Hepatocyte (in vitro differentiated cells): ENCODE measurements around the gene TANGO2. TPM values are rescaled to one million over a fixed set of nuclear protein-coding genes. Genes with fewer than 3 reads are reported as not detected.

Experiments
- DNase-seq: peaks from one replicate; pipeline ENCODE4 v3.0.0-alpha.2; 2016; ENCODE audit warnings: low spot score
- H2AFZ ChIP-seq: fragments of 200-600 bp; sonication (generic); 2 replicates; pipeline ENCODE4 v1.6.0; 2016; ENCODE audit warnings: antibody characterized with exemption, mild to moderate bottlenecking
- H3K27ac ChIP-seq: fragments of 200-600 bp; sonication (generic); 2 replicates; pipeline ENCODE4 v1.5.1; 2016; ENCODE audit warnings: mild to moderate bottlenecking
- H3K27me3 ChIP-seq: fragments of 200-600 bp; sonication (generic); 2 replicates; pipeline ENCODE4 v1.6.1; 2016
- H3K36me3 ChIP-seq: fragments of 200-600 bp; sonication (generic); replicated peaks from 2 replicates; pipeline ENCODE4 v1.5.1; 2016; ENCODE audit warnings: low read depth; ENCODE audit not compliant: insufficient read depth
- H3K4me1 ChIP-seq: fragments of 200-600 bp; sonication (generic); 2 replicates; pipeline ENCODE4 v1.5.1; 2016; ENCODE audit warnings: mild to moderate bottlenecking, moderate library complexity; ENCODE audit not compliant: insufficient read depth
- H3K4me2 ChIP-seq: fragments of 200-600 bp; sonication (generic); 2 replicates; pipeline ENCODE4 v1.6.0; 2016
- H3K4me3 ChIP-seq: fragments of 200-600 bp; sonication (generic); 2 replicates; pipeline ENCODE4 v1.5.1; 2016; ENCODE audit warnings: mild to moderate bottlenecking
- H3K79me2 ChIP-seq: fragments of 200-600 bp; sonication (generic); 2 replicates; pipeline ENCODE4 v1.6.0; 2017; ENCODE audit warnings: mild to moderate bottlenecking
- H3K9me2 ChIP-seq: fragments of 200-600 bp; sonication (generic); replicated peaks from 2 replicates; pipeline ENCODE4 v1.6.0; 2017; ENCODE audit warnings: mild to moderate bottlenecking; ENCODE audit not compliant: insufficient read depth
- H3K9me3 ChIP-seq: fragments of 200-600 bp; sonication (generic); 2 replicates; pipeline ENCODE4 v1.5.1; 2016; ENCODE audit warnings: low read depth, mild to moderate bottlenecking
- H4K20me1 ChIP-seq: fragments of 200-600 bp; sonication (generic); 2 replicates; pipeline ENCODE4 v1.6.0; 2016; ENCODE audit warnings: mild to moderate bottlenecking; ENCODE audit not compliant: insufficient read depth, poor library complexity, severe bottlenecking
- EZH2 ChIP-seq: fragments of 200-600 bp; sonication (generic); IDR thresholded peaks from 2 replicates; pipeline ENCODE4 v1.6.1; 2016; ENCODE audit warnings: antibody characterized with exemption, mild to moderate bottlenecking, borderline replicate concordance
- EZH2phosphoT487 ChIP-seq: fragments of 200-600 bp; sonication (generic); IDR thresholded peaks from one replicate; pipeline ENCODE4 v1.6.1; 2018; ENCODE audit warnings: antibody characterized with exemption, mild to moderate bottlenecking, low read depth, moderate library complexity; ENCODE audit not compliant: unreplicated experiment, severe bottlenecking
- WGBS: methylation state at CpG from one replicate; pipeline ENCODE4 v1.1.6; 2016; ENCODE audit warnings: low lambda C conversion rate; ENCODE audit errors: missing lambda C conversion rate; 5-methylcytosine and 5-hydroxymethylcytosine counted together
- polyA plus RNA-seq: library from polyadenylated mRNA; unstranded; fragments of >200 nt; fragmentation: Nextera tagmentation; extraction: Ambion mirVana; gene quantifications from 2 replicates; pipeline ENCODE4 v1.2.1, GENCODE V29; 2016
- total RNA-seq: library from RNA; depleted of rRNA; stranded (reverse); fragments of >200 nt; gene quantifications from 2 replicates; pipeline ENCODE4 v1.2.3, GENCODE V29; 2014
- TF ChIP-seq, protein P1 (sequence below): fragments of 200-600 bp; sonication (generic); IDR thresholded peaks from 2 replicates; pipeline ENCODE4 v1.5.1; 2016; ENCODE audit warnings: antibody characterized with exemption, mild to moderate bottlenecking; ENCODE audit not compliant: poor library complexity

TANGO2 gene
- total and polyA plus RNA-seq, 2 experiments from 2014 or later: 20.8 to 21.4 TPM

DNA sequence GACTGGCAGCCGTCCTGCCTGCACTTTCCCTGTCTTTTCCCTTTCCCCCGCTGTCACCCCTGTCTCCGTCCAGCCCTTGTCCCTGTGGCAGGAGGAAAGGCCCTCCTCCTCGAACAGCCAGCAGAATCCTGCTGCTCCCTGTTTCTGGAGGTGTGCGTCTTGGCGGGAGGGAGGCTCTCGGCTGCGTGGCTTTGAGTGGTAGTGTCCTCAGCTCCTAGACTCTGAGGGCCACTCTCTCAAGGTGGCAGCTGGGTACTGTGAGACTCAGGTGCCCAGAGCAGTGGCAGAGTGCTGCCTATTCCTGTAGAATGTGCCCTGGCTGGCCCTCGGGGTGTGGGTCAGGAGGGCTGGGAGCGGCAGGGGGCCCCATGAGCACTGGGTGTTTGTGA lies 85.9 kb downstream of the TANGO2 start:
- H3K79me2 ChIP-seq: peaks cover 6% of the 10 kb centered on the region
- 97% methylated on average over 10 of the region's 10 CpGs for WGBS
- H3K4me1 ChIP-seq: no peaks in the 10 kb centered on the region
- H3K36me3 ChIP-seq: no peaks in the 10 kb centered on the region
- H3K9me2 ChIP-seq: no peaks in the 10 kb centered on the region
- no peak overlapping the region for H2AFZ ChIP-seq
- no peak overlapping the region for H3K4me3 ChIP-seq
- H3K4me2 ChIP-seq: no peak overlapping the region
- no peaks in the 10 kb centered on the region for H4K20me1 ChIP-seq
- no peak overlapping the region for H3K27ac ChIP-seq
- TF ChIP-seq EZH2 (no peak), EZH2phosphoT487 (no peak)
- TF ChIP-seq, protein P1, sequence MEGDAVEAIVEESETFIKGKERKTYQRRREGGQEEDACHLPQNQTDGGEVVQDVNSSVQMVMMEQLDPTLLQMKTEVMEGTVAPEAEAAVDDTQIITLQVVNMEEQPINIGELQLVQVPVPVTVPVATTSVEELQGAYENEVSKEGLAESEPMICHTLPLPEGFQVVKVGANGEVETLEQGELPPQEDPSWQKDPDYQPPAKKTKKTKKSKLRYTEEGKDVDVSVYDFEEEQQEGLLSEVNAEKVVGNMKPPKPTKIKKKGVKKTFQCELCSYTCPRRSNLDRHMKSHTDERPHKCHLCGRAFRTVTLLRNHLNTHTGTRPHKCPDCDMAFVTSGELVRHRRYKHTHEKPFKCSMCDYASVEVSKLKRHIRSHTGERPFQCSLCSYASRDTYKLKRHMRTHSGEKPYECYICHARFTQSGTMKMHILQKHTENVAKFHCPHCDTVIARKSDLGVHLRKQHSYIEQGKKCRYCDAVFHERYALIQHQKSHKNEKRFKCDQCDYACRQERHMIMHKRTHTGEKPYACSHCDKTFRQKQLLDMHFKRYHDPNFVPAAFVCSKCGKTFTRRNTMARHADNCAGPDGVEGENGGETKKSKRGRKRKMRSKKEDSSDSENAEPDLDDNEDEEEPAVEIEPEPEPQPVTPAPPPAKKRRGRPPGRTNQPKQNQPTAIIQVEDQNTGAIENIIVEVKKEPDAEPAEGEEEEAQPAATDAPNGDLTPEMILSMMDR: no peak
- H3K27me3 ChIP-seq: no peaks in the 10 kb centered on the region
- no peaks in the 10 kb centered on the region for H3K9me3 ChIP-seq
- no peak for DNase-seq

GRCh38 chr22:20107471-20107901 lies 86.6 kb downstream of the TANGO2 start:
- TF ChIP-seq, protein P1: no peak
- TF ChIP-seq EZH2 (no peak), EZH2phosphoT487 (no peak)
- DNase-seq: no peak
- H4K20me1 ChIP-seq: no peaks in the 10 kb centered on the region
- no peak overlapping the region for H3K4me2 ChIP-seq
- no peaks in the 10 kb centered on the region for H3K4me1 ChIP-seq
- H3K27ac ChIP-seq: no peak overlapping the region
- H3K9me3 ChIP-seq: no peaks in the 10 kb centered on the region
- H3K27me3 ChIP-seq: no peaks in the 10 kb centered on the region
- no peak overlapping the region for H3K4me3 ChIP-seq
- peaks cover 4% of the 10 kb centered on the region for H3K79me2 ChIP-seq
- WGBS: 97% methylated on average over 7 of the region's 7 CpGs
- H2AFZ ChIP-seq: no peak overlapping the region
- H3K9me2 ChIP-seq: no peaks in the 10 kb centered on the region
- no peaks in the 10 kb centered on the region for H3K36me3 ChIP-seq

DNA sequence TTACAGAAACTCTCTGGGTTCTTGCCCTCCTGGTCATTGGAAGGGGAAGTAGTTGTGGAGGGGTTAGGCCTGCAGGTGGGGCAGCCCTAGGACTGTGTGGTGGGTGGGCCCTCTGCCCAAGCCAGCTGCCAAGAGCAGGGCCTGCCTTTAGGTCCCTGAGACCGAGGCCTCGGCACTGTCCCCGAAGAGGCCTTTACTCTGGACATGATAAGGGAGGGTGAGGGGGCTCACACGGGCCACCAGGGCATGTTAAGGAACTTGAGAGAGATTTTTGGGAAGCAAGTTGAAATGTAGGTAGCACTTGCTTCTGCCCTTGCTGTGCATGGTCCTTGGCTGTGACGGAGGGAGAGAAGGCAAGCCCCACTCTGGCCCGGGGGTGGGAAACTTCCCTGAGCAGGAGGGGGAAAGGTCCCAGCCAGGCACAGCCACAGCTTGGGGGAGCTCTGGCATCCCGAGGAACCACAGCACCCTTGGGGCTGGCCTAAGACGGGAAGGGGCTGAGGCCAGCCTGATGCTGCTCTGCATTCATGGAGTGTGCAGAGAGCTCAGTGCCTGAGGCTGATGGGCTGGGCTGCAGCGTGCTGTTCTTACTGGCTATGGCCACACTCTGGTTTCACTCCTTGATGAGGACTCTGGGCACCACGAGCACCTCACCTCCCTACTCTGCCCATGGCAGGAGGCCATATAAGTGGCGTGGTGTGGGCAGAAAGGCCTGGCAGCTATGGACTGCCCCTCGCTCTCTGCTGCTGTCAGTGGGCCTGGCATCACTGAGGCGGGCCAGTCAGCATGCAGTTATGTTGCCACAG lies 87.2 kb downstream of the TANGO2 start:
- Histone ChIP-seq H4K20me1 (no peaks in the 10 kb centered on the region), H2AFZ (no peak overlapping the region), H3K27ac (no peak overlapping the region), H3K27me3 (no peaks in the 10 kb centered on the region), H3K9me3 (no peaks in the 10 kb centered on the region), H3K9me2 (no peaks in the 10 kb centered on the region), H3K36me3 (no peaks in the 10 kb centered on the region), H3K4me3 (no peak overlapping the region), H3K4me2 (no peak overlapping the region), H3K79me2 (peaks cover 2% of the 10 kb centered on the region), H3K4me1 (no peaks in the 10 kb centered on the region)
- TF ChIP-seq EZH2phosphoT487 (no peak), EZH2 (no peak)
- TF ChIP-seq, protein P1: no peak
- DNase-seq: no peak
- WGBS: 93% methylated on average over 13 of the region's 13 CpGs
